OCI-LY1 (cell line): Measurements from ENCODE around the gene OTOS.

Experiments used
- CTCF ChIP-seq: fragments of 200-600 bp; sonication (generic), shearing (Covaris generic); IDR thresholded peaks from 2 replicates; pipeline ENCODE4 v1.5.1; 2017; ENCODE audit warnings: mild to moderate bottlenecking, antibody characterized with exemption, low read length, moderate library complexity, mixed read lengths
- EZH2 ChIP-seq: fragments of 200-600 bp; sonication (generic), shearing (Covaris generic); IDR thresholded peaks from 2 replicates; pipeline ENCODE4 v1.8.0; 2017; ENCODE audit warnings: borderline replicate concordance, mixed run types, mild to moderate bottlenecking, antibody characterized with exemption, low read length, moderate library complexity, mixed read lengths

- TF ChIP-seq CTCF, result peak; percentile 84
- TF ChIP-seq EZH2, result no peak
Measured at GRCh38 chr2:240143801-240144648, 3.6 kb upstream of the OTOS start.
